ENCODE data around the gene VENTX. TPM values are rescaled to one million over a fixed set of nuclear protein-coding genes. Genes with fewer than 3 reads are reported as not detected.
"Not testable (repeated sequence)": the region's sequence is repeated elsewhere in the genome, so short reads cannot be mapped to it uniquely, and the experiment has no call there.

The VENTX gene
- total RNA-seq, 4 donors from 2014 or later: 0.32 to 6.0 (median 2.4) TPM

- no peak for TF ChIP-seq CTCF (IDR thresholded peaks at IDR 0.05)
- DNase-seq (ENCODE audit: low spot score): no peak
Observed at GRCh38 chr10:133262696-133263095, 25.0 kb downstream of the VENTX start.

GRCh38 chr10:133263674-133264073 lies 26.0 kb downstream of the VENTX start:
- ATAC-seq (ENCODE audit: low FRiP score) (no peak), DNase-seq (ENCODE audit: low spot score) (no peak)
- no peak for TF ChIP-seq CTCF (IDR thresholded peaks at IDR 0.05)

More at GRCh38 chr10:133262696-133263095, 25.0 kb downstream of the VENTX start:
- ATAC-seq (ENCODE audit: low FRiP score): no peak

DNA sequence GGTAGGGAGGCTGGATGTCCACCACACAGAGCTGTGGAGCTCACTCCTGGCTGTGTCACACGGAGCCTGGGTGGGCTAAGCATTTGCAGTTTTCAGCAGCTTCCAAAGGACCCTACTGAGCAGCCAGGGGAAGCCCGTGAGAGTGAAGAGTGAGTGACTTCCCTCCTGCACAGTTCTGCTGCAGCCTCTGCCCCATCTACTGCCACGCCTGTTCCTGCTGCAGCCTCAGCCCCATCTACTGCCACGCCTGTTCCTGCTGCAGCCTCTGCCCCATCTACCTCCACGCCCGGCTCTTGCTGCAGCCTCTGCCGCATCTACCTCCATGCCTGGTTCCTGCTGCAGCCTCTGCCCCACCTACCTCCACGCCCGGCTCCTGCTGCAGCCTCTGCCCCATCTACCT lies 26.8 kb downstream of the VENTX start:
- DNase-seq (ENCODE audit: low spot score): no peak
- ATAC-seq (ENCODE audit: low FRiP score): no peak
- no peak for TF ChIP-seq CTCF (IDR thresholded peaks at IDR 0.05)

- DNase-seq (ENCODE audit: low spot score); ATAC-seq (ENCODE audit: low FRiP score): not testable (repeated sequence)
Observed at GRCh38 chr10:133265052-133265451, 27.4 kb downstream of the VENTX start.

DNA sequence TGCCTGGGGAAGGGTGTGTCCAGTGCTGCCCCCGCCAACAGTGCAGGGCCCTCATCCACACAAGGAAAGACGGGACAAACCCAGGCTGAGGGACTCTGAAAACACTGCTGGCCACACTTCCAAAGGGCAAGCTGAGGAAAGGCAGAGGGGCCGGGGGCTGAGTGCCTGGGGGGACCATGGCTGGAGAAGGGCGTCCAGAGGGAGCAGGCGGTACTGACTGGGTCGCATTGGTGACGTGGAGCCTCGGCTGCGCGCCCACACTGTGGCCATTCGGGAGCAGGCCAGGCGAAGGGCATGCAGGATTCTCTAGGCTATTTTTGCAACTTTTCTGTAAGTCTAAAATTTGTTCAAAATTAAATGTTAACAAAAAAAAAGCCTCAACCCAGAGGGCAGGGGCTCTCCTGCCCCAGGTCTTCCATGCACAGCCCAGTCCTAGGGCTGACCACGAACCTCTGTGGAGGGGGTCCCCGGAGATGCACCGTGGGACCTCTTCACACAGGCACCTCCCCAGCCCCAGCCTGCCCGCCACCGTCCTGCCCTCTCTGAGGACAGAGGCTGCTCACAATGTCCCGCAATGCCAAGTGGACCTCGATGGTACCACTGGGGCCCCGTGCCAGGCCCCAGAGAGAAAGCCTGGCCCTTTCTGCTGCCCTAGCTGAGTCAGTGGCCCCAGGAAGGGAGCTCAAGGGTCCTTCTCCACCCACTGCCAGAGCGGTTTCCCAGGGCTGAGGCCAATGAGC lies 28.6 kb downstream of the VENTX start:
- ATAC-seq (ENCODE audit: low FRiP score) (no peak), DNase-seq (ENCODE audit: low spot score) (no peak)
- TF ChIP-seq CTCF (IDR thresholded peaks at IDR 0.05): no peak

DNA sequence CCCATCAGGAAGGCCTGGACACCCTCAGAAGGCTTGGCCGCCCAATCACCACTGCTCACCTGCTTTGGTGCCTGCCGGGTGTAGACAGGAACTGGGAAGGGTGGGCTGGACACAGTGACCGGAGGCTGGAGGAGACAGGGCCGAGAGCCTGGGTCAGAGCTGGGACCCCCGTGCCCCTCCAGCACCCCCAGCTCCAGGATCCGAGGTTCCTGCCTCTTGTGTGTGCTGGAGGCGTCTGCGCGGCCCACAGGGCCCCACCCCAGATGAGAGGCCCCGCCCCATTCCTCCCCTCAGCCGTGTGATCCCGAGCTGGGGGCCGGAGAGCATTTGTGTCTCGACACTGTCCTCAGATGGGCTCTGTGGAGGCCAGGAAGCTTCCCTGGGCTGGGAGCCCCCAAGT lies 29.6 kb downstream of the VENTX start:
- TF ChIP-seq CTCF (IDR thresholded peaks at IDR 0.05): no peak
- ATAC-seq (ENCODE audit: low FRiP score): no peak
- no peak for DNase-seq (ENCODE audit: low spot score)

- TF ChIP-seq CTCF (IDR thresholded peaks at IDR 0.05): no peak
- DNase-seq (ENCODE audit: low spot score): no peak
- ATAC-seq (ENCODE audit: low FRiP score): no peak
Observed at GRCh38 chr10:133267829-133268228, 30.2 kb downstream of the VENTX start.

Data from omental fat pad (tissue), 4 donors.